Retinal pigment epithelial cell (primary cell): Measurements from ENCODE around the gene TNFRSF25.

Source experiments
- DNase-seq: peaks from one replicate; pipeline ENCODE4 v3.0.0-alpha.2; 2010; ENCODE audit warnings: low read depth
- H3K4me3 ChIP-seq: 2 replicates; pipeline ENCODE4 v1.5.1; 2011; ENCODE audit warnings: mild to moderate bottlenecking, low read length, control low read depth, moderate library complexity
- TF ChIP-seq, protein P1 (sequence below): conservative IDR thresholded peaks from 2 replicates; pipeline ENCODE4 v1.5.1; 2011; ENCODE audit warnings: low read depth, low read length, control low read depth, inconsistent platforms

The TNFRSF25 gene

DNA sequence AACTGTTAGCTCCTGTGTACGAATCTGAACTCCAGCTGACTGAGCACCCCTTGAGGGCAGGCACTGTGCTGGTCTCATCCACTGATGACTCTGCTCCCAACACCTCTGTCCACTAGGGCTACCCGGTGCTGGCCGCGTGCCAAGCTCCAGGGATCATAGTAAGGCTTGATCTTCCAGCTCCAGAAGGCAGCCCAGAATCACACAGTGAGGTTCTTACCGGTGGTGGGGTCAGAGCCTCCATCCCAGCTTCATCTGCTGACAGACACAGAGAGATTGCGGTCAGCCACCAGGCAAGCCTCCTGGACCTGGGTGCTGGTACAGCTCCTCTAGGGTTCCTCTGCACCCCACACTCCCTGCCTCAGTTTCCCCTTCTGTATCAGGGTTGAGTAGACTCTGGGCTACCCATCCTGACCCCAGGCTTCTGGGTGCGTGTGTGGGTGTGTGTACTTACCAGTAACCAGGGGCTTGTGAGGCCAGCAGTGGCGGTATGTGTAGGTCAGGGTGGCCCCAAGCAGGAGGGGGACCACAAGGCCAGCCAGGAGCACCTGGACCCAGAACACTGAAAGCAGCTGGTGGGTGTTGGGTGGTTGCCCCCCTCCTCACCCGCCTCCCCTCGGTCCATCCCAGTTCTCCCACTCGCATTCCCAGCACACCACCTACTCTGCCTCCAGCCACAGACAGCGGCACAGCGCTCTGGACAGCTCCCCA, 3.4 kb downstream of the TNFRSF25 start:
- TF ChIP-seq, protein P1, sequence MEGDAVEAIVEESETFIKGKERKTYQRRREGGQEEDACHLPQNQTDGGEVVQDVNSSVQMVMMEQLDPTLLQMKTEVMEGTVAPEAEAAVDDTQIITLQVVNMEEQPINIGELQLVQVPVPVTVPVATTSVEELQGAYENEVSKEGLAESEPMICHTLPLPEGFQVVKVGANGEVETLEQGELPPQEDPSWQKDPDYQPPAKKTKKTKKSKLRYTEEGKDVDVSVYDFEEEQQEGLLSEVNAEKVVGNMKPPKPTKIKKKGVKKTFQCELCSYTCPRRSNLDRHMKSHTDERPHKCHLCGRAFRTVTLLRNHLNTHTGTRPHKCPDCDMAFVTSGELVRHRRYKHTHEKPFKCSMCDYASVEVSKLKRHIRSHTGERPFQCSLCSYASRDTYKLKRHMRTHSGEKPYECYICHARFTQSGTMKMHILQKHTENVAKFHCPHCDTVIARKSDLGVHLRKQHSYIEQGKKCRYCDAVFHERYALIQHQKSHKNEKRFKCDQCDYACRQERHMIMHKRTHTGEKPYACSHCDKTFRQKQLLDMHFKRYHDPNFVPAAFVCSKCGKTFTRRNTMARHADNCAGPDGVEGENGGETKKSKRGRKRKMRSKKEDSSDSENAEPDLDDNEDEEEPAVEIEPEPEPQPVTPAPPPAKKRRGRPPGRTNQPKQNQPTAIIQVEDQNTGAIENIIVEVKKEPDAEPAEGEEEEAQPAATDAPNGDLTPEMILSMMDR: no peak
- no peak overlapping the region for H3K4me3 ChIP-seq
- no peak for DNase-seq

DNA sequence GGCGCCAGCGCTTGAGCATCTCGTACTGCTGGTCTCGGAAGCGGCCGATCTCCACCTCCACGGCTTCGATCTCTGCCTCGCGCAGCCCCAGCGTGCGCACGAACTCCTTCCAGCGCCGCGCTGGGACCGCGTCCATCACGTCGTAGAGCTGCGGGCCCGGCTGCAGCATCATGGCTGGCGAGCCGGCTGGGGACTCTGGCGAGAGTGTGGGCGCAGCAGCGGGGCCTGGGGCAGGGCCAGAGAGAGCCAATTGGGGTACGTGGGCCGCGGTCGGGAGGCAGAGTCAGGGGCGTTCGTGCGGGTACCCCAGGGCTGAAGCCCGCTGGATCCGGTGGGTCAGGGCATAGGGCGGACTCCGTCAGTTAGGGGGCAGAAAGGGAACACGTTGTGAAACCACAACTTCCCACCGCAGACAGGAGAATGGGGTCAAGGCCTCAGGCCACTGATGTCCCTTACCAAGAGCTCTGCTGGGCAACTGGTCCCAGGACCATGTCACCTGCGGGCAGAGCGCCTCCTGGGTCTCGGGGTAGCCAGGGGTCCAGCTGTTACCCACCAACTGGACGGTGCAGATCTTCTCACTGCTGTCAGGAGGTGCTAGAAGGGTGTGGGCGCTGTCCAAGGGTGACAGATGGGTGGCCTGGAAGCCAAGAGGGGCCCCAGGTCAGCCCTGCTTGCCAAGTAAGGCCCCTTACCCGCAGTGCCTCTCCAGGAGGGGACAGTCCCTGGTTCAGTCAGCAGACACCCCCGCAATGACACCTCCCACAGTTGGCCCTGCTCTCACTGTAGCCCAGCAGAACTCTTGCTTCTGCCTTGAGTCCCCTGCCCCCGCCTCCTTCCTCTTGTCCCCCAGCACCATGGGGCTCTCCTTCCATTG, 4.2 kb downstream of the TNFRSF25 start:
- no peak for DNase-seq
- H3K4me3 ChIP-seq: no peak overlapping the region
- TF ChIP-seq, protein P1: no peak

DNA sequence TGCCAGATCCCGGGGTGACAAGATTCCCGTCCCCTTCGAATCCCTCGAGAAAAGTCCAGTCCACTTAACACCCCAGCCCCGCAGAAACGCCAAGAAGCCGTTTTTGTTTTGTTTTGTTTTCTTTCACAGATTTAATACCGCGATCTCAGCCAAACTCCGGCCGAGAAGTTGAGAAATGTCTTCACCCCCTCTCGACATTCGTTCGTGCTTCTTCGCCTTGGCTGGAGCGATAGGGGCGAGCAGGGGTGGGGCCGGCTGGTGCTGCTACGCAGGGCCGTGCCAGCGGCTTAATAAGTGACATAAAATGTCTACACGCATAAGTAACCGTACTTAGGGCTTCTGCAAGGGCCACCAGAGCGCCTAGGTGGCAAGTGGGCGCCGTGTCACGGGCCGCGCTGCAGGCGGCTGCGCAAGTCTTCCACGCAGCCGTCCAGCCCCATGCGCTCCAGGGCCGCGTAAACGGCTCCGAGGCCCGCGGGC, 4.9 kb downstream of the TNFRSF25 start:
- DNase-seq: no peak
- no peak overlapping the region for H3K4me3 ChIP-seq
- TF ChIP-seq, protein P1: no peak

DNA sequence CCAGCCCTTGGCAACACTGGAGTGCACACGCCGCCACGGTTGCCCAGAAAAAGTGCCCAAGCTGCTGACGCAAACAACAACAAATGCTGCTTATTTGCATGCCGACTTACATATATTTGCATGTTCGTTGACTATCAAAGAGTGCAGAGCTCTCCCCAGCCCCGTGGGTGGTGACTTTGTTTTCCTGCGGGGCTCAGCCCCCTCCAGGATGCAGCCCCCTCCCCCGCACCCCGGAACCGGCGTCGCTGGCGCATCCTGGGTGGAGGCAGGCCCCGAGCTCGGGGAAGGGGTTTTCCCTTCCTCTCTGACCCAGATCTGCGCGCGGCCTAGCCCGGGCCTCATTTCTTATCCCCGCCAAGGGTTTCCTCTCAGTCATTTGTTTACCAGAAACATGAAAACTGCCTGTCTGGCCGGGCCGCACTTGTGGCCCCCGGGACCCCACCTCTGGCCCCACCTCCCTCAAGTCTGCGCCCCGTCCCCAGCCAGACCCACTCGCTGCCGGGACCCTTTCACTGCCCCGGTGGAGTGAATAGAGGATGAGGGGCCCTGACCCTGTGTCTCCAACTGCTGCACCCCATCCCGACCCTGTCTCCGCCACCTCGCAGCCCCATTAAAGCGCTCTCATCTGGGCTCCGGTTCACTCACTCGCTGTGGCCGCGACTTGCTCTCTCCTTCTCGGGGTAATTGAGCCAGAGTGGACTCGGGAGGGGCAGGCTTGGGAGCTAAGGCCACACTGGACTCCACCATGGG, 5.5 kb downstream of the TNFRSF25 start:
- TF ChIP-seq, protein P1: no peak
- DNase-seq: no peak
- no peak overlapping the region for H3K4me3 ChIP-seq

DNA sequence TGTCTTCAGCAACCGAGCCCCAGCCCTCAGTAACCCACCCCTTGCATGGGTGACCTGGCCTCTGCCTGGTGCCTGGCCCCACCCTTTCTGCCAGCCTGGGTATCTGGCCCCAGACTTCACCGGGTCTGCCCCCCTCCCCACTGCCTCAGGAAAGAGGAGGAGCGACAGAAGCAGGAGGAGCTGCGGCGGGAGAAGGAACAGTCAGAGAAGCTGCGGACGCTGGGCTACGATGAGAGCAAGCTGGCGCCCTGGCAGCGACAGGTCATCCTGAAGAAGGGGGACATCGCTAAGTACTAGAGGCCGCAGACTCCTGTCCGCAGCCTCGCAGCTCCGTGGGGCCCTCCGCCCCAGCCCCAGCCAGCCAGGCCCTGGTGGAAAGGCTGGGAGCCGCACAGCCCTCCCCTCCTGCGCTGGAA, 6.1 kb downstream of the TNFRSF25 start:
- no peak for DNase-seq
- TF ChIP-seq, protein P1: no peak
- H3K4me3 ChIP-seq: no peak overlapping the region

DNA sequence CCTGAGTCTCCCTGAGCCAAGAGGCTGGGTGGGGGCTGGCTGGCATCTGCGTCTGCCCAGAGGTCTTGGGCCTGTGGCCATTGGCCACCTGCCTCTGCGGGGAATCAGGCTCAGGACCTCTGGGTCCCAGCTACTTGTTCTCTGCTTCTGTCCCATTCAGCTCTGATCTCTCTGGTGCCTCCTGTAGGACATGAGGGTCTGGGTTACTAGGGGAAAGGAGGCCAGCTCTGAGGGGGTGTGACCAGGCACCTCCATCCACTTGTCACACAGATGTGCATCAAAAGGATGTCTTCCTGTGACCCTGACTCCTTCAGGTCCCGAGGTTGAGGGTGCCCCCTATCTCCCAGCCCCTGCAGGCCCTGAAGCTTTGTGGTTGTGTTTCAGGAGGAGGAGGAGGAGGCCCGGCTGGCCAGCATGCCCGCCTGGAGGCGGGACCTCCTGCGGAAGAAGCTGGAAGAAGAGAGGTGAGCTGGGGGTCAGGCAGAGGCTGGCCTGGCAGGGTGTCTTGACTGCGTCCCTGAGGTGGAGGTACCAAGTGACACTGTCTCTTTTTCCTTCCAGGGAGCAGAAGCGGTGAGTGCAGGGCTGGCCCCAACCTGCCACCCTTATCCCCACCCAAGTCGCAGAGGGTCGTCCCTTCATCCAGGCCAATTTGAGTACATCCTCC, 9.0 kb downstream of the TNFRSF25 start:
- TF ChIP-seq, protein P1: peak; percentile 5
- no peak for DNase-seq
- H3K4me3 ChIP-seq: no peak overlapping the region
